AG08395 (cell line): Measurements from ENCODE around the gene PBX4.
A peak's percentile ranks its signal among the peaks of the same experiment; 100 is the strongest.

Experiments
- DNase-seq: peaks from one replicate; pipeline ENCODE4 v3.0.0; 2012; ENCODE audit warnings: mixed read lengths, low spot score

PBX4 gene

GRCh38 chr19:19524053-19524452, 94.4 kb downstream of the PBX4 start:
- DNase-seq, result no peak

DNA sequence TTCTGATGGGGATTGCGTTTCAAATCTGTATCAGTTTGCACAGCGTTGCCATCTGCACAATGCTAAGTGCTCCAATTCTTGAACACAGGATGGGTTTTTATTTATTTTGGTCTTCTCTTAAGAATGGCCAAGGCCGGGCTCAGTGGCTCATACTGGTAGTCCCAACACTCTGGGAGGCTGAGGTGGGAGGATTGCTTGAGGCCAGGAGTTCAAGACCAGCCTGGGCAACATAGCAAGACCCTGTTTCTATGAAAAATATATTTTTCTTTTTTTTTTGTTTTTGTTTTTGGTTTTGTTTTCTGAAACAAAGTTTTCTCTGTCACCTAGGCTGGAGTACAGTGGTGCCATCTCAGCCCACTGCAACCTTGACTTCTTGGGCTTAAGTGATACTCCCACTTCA, 95.3 kb downstream of the PBX4 start:
- no peak for DNase-seq

DNA sequence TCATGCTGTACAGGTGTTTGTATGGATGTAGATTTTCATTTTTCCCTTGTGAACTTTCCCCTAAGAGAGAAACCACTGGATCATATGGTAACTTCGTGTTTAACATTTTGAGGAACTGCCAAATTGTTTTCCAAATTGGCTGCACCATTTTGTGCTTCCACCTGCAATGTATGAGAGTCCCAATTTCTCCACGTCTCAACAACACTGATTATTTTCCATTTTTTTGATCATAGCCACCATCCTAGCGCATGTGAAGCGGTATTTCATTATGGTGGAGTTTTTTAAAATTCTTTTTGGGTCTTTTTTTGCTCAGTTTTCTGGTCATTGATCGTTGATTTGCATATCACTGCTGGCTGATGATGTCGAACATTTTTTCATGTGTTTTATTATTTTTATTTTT, 97.5 kb downstream of the PBX4 start:
- no peak for DNase-seq

DNA sequence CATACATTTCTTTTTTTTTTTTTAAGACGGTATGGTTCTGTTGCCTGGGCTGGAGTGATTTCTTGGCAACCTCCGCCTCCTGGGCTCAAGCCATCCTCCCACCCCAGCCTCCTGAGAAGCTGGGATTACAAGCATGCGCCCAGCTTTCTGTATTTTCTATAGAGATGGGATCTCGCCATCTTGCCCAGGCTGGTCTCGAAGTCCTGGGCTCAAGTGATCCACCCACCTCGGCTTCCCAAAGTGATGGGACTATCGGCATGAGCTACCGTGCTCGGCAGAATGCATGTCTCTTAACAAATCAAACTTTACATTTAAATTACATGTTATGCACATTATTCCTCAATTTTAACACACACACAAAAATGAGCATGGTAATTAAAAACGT, 101.3 kb downstream of the PBX4 start:
- no peak for DNase-seq

- DNase-seq, result peak; percentile 93
Measured at GRCh38 chr19:19515642-19516519, 102.6 kb downstream of the PBX4 start, which contains the start of gene NDUFA13. Gene NDUFA13 (plus strand): TSS chr19:19516225. CDS start chr19:19516239, 14 bp downstream.

DNA sequence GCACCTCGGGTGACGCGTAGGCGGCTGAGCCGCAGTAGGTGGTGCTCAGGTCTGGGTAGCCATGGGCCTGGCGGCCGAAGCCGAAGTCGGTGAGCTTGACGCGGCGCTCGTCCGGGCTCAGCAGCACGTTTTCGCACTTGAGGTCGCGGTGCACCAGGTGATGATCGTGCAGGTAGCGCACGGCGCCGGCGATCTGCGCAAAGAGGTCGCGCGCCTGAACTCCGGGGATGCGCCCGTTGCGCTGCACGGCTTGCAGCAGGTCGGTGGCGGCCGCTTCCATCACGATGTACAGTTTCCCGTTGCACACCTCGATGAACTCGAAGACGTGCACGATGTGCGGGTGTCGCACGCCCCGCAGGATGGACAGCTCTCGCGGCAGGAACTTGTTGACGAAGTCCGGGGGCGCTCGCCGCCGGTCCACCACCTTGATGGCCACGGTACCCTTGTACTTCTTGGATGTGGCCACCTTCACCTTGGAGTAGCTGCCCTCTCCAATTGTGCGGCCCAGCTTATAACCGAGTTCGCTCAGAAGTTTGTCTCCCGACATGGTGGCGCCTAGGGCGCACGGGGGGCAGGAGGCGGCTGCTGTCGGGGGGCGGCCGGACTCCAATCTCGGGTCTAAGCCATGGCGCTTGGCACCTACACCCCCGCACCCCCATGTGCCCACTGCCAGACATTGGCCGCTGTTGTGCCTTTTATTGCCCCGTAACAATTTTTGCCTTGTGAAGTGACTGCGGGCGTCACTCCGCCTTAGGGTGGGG, 103.4 kb downstream of the PBX4 start, which contains the start of gene TSSK6:
Gene TSSK6, minus strand, starts transcription at position 668 of the 761 bp plus-strand sequence. Its CDS starts 121 bp downstream, at position 547.
- no peak for DNase-seq

- peak; percentile 61 for DNase-seq
Measured at GRCh38 chr19:19514215-19514657, 104.3 kb downstream of the PBX4 start.

DNA sequence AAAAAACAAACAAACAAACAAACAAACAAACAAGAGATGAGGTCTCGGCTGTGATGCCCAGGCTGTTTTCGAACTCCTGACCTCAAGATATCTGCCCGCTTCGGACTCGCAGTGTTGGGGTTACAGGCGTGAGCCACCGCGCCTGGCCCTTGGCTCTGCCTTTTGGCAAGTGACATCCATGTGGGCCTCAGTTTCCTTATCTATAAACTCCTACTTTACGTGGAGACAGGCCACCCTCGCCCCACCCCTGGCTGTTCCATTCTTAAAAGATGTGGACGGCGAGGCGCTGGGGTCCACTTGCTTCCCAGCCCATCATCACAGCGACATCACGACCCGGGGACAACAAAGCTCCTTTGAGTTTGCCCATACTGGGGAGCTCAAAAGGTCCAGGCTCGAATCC, 104.8 kb downstream of the PBX4 start:
- DNase-seq, result no peak
